HepG2 (cell line): ENCODE data around the gene DNMT3B. TPM values are rescaled to one million over a fixed set of nuclear protein-coding genes. Genes with fewer than 3 reads are reported as not detected.

Source experiments
- ARID2 ChIP-seq: sonication (generic); formaldehyde crosslinking; IDR thresholded peaks from 2 replicates; pipeline ENCODE4 v1.8.1; 2022; ENCODE audit warnings: mild to moderate bottlenecking, missing genetic modification reagents, borderline replicate concordance
- ATM ChIP-seq: fragments of 450-650 bp; IDR thresholded peaks from 2 replicates; pipeline ENCODE4 v1.7.1; 2017; ENCODE audit warnings: mild to moderate bottlenecking, borderline replicate concordance
- BCL6 ChIP-seq: IDR thresholded peaks from 2 replicates; pipeline ENCODE4 v1.6.1; 2016; ENCODE audit warnings: missing genetic modification reagents, missing compliant biosample characterization
- EZH2 ChIP-seq: conservative IDR thresholded peaks from 2 replicates; pipeline ENCODE4 v1.6.1; 2012; ENCODE audit warnings: mild to moderate bottlenecking, low read depth, low read length, moderate library complexity
- JDP2 ChIP-seq: sonication (generic); formaldehyde crosslinking; IDR thresholded peaks from 2 replicates; pipeline ENCODE4 v1.8.1; 2022; ENCODE audit warnings: missing genetic modification reagents, borderline replicate concordance
- KLF9 ChIP-seq: IDR thresholded peaks from 2 replicates; pipeline ENCODE4 v1.6.1; 2016; ENCODE audit warnings: low read depth
- MED13 ChIP-seq: sonication (generic); formaldehyde crosslinking; IDR thresholded peaks from 2 replicates; pipeline ENCODE4 v1.5.0; 2020; ENCODE audit warnings: missing genetic modification reagents
- NCOA1 ChIP-seq: sonication (generic); formaldehyde crosslinking; IDR thresholded peaks from 2 replicates; pipeline ENCODE4 v1.9.0; 2021; ENCODE audit warnings: missing genetic modification reagents
- NCOR1 ChIP-seq: fragments of 200-600 bp; sonication (generic); IDR thresholded peaks from 2 replicates; pipeline ENCODE4 v1.7.0; 2017; ENCODE audit warnings: antibody characterized with exemption, low read length, borderline replicate concordance
- PCBP2 ChIP-seq: fragments of 200-400 bp; formaldehyde crosslinking; optimal IDR thresholded peaks from 2 replicates; pipeline ENCODE3; 2018; ENCODE audit warnings: low read length, low read depth; ENCODE audit not compliant: poor library complexity, severe bottlenecking
- PHF20 ChIP-seq: sonication (generic); formaldehyde crosslinking; IDR thresholded peaks from 2 replicates; pipeline ENCODE4 v1.5.0; 2020; ENCODE audit warnings: mild to moderate bottlenecking, missing genetic modification reagents
- RXRB ChIP-seq: IDR thresholded peaks from 2 replicates; pipeline ENCODE4 v1.6.1; 2016; ENCODE audit warnings: borderline replicate concordance, missing genetic modification reagents, missing compliant biosample characterization
- SP5 ChIP-seq: IDR thresholded peaks from 2 replicates; pipeline ENCODE4 v1.6.1; 2016; ENCODE audit warnings: low read depth, borderline replicate concordance
- ZFP36L1 ChIP-seq: sonication (generic); formaldehyde crosslinking; IDR thresholded peaks from 2 replicates; pipeline ENCODE4 v1.8.0; 2022; ENCODE audit warnings: mild to moderate bottlenecking, missing genetic modification reagents, moderate library complexity
- ZMYM4 ChIP-seq: sonication (generic); formaldehyde crosslinking; IDR thresholded peaks from 2 replicates; pipeline ENCODE4 v1.8.1; 2023; ENCODE audit warnings: mild to moderate bottlenecking, missing genetic modification reagents
- ZNF230 ChIP-seq: sonication (generic); formaldehyde crosslinking; IDR thresholded peaks from 2 replicates; pipeline ENCODE4 v1.4.0; 2020; ENCODE audit warnings: mild to moderate bottlenecking, missing genetic modification reagents
- ZNF256 ChIP-seq: sonication (generic); formaldehyde crosslinking; conservative IDR thresholded peaks from 2 replicates; pipeline ENCODE4 v1.4.0; 2020; ENCODE audit warnings: missing genetic modification reagents
- ZNF33B ChIP-seq: sonication (generic); formaldehyde crosslinking; IDR thresholded peaks from 2 replicates; pipeline ENCODE4 v1.5.1; 2020; ENCODE audit warnings: mild to moderate bottlenecking, missing genetic modification reagents
- ZNF510 ChIP-seq: sonication (generic); formaldehyde crosslinking; IDR thresholded peaks from 2 replicates; pipeline ENCODE4 v1.4.0; 2020; ENCODE audit warnings: low read depth, mild to moderate bottlenecking, missing genetic modification reagents
- ZNF589 ChIP-seq: sonication (generic); formaldehyde crosslinking; conservative IDR thresholded peaks from 2 replicates; pipeline ENCODE4 v1.8.0; 2022; ENCODE audit warnings: mild to moderate bottlenecking, moderate library complexity, missing genetic modification reagents
- polyA plus RNA-seq, 8 experiments: library from polyadenylated mRNA; depleted of rRNA in 3 of 8; stranded (reverse) in 7 of 8; unstranded in 1 of 8; fragments of >200 nt; fragmentation: Illumina TruSeq in 4 of 8; extraction: Trizol in 4 of 8; gene quantifications; 2 replicates each; pipeline versions ENCODE4 v1.2.1 to v1.2.3, GENCODE V29; 2011 to 2016; ENCODE audit warnings: low read depth in 4 of 8, missing spikeins in 1 of 8, mixed read lengths in 1 of 8; ENCODE audit not compliant: insufficient read depth in 1 of 8
- total RNA-seq, 5 experiments: library from RNA; depleted of rRNA; stranded (reverse); fragments of >200 nt; fragmentation: Illumina TruSeq; extraction: Trizol; gene quantifications; 2 replicates each; pipeline ENCODE4 v1.2.3, GENCODE V29; 2016; ENCODE audit warnings: low read depth in 1 of 5
- TF ChIP-seq, protein P1 (sequence below): sonication (generic); formaldehyde crosslinking; IDR thresholded peaks from 2 replicates; pipeline ENCODE4 v1.4.0; 2020; ENCODE audit warnings: missing genetic modification reagents
- TF ChIP-seq, protein P2 (sequence below): sonication (generic); formaldehyde crosslinking; IDR thresholded peaks from 2 replicates; pipeline ENCODE4 v1.4.0; 2020; ENCODE audit warnings: mild to moderate bottlenecking, missing genetic modification reagents
- TF ChIP-seq, protein P3 (sequence below): IDR thresholded peaks from 2 replicates; pipeline ENCODE4 v1.6.1; 2016; ENCODE audit warnings: low read depth, control low read depth
- TF ChIP-seq, protein P4 (sequence below): sonication (generic); formaldehyde crosslinking; IDR thresholded peaks from 2 replicates; pipeline ENCODE4 v1.4.0; 2020; ENCODE audit warnings: missing genetic modification reagents
- TF ChIP-seq, protein P5 (sequence below): sonication (generic); formaldehyde crosslinking; IDR thresholded peaks from 2 replicates; pipeline ENCODE4 v1.4.0; 2020; ENCODE audit warnings: missing genetic modification reagents

Gene DNMT3B
- total and polyA plus RNA-seq, 2 of the 13 experiments (the other 11 are each of a cell fraction or from before 2014, with no cell fraction given): 3.8 to 13.9 TPM

DNA sequence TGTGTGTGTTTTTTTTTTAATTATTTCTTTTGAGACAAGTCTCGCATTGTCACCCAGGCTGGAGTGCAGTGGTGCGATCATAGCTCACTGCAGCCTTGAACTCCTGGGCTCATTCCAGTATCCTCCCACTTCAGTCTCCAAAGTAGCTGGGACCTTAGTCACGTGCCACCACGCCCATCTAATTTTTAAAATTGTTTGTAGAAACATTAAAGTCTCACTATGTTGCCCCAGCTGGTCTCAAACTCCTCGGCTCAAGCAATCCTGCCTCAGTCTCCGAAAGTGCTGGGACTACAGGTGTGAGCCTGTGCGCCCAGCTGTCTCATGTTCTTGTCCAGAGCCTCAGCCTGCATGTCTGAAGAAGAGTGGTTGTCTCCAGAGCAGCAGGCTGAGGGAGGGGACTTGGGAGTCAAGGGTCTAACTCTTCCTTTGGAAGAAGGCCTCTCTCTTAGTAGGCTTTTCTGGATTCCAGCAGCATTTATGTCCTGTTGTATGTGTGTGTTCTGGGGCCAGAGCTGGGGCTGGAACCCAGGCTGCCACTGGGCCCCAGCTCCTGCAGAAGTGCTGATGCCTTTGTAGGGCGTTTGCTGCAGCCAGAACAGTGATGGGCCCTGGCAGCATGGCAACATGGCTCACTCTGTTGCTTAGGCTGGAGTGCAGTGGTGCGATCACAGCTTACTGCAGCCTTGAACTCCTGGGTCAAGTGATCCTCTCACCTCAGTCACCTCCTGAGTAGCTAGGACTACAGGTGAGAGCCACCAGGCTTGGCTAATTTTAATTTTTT lies 5.4 kb downstream of the DNMT3B start (continued):
- TF ChIP-seq ZNF589 (CRISPR knock-in tag): no peak
- TF ChIP-seq BCL6 (CRISPR knock-in tag): no peak
- TF ChIP-seq EZH2: no peak
- no peak for TF ChIP-seq KLF9 (CRISPR knock-in tag)
- TF ChIP-seq, protein P1, sequence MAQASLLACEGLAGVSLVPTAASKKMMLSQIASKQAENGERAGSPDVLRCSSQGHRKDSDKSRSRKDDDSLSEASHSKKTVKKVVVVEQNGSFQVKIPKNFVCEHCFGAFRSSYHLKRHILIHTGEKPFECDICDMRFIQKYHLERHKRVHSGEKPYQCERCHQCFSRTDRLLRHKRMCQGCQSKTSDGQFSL (CRISPR knock-in tag): no peak
- no peak for TF ChIP-seq ZNF256 (CRISPR knock-in tag)
- TF ChIP-seq, protein P2, sequence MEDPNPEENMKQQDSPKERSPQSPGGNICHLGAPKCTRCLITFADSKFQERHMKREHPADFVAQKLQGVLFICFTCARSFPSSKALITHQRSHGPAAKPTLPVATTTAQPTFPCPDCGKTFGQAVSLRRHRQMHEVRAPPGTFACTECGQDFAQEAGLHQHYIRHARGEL (CRISPR knock-in tag): no peak
- TF ChIP-seq SP5 (CRISPR knock-in tag): peak; percentile 64; the same call in 1 of the 2 replicates
- TF ChIP-seq, protein P3, sequence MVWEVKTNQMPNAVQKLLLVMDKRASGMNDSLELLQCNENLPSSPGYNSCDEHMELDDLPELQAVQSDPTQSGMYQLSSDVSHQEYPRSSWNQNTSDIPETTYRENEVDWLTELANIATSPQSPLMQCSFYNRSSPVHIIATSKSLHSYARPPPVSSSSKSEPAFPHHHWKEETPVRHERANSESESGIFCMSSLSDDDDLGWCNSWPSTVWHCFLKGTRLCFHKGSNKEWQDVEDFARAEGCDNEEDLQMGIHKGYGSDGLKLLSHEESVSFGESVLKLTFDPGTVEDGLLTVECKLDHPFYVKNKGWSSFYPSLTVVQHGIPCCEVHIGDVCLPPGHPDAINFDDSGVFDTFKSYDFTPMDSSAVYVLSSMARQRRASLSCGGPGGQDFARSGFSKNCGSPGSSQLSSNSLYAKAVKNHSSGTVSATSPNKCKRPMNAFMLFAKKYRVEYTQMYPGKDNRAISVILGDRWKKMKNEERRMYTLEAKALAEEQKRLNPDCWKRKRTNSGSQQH: no peak
- no peak for TF ChIP-seq RXRB (CRISPR knock-in tag)
- no peak for TF ChIP-seq ZNF230
- no peak for TF ChIP-seq PCBP2
- TF ChIP-seq, protein P4, sequence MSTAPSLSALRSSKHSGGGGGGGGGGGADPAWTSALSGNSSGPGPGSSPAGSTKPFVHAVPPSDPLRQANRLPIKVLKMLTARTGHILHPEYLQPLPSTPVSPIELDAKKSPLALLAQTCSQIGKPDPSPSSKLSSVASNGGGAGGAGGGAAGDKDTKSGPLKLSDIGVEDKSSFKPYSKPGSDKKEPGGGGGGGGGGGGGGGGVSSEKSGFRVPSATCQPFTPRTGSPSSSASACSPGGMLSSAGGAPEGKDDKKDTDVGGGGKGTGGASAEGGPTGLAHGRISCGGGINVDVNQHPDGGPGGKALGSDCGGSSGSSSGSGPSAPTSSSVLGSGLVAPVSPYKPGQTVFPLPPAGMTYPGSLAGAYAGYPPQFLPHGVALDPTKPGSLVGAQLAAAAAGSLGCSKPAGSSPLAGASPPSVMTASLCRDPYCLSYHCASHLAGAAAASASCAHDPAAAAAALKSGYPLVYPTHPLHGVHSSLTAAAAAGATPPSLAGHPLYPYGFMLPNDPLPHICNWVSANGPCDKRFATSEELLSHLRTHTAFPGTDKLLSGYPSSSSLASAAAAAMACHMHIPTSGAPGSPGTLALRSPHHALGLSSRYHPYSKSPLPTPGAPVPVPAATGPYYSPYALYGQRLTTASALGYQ (CRISPR knock-in tag): no peak
- TF ChIP-seq ATM: no peak
- no peak for TF ChIP-seq NCOR1
- no peak for TF ChIP-seq ARID2 (CRISPR knock-in tag)
- no peak; the same call in 1 of the 2 replicates for TF ChIP-seq ZMYM4 (CRISPR knock-in tag)
- TF ChIP-seq, protein P5, sequence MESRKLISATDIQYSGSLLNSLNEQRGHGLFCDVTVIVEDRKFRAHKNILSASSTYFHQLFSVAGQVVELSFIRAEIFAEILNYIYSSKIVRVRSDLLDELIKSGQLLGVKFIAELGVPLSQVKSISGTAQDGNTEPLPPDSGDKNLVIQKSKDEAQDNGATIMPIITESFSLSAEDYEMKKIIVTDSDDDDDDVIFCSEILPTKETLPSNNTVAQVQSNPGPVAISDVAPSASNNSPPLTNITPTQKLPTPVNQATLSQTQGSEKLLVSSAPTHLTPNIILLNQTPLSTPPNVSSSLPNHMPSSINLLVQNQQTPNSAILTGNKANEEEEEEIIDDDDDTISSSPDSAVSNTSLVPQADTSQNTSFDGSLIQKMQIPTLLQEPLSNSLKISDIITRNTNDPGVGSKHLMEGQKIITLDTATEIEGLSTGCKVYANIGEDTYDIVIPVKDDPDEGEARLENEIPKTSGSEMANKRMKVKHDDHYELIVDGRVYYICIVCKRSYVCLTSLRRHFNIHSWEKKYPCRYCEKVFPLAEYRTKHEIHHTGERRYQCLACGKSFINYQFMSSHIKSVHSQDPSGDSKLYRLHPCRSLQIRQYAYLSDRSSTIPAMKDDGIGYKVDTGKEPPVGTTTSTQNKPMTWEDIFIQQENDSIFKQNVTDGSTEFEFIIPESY (CRISPR knock-in tag): no peak
- no peak for TF ChIP-seq ZNF33B
- no peak for TF ChIP-seq PHF20 (CRISPR knock-in tag)
- TF ChIP-seq JDP2: no peak
- no peak for TF ChIP-seq ZFP36L1
- TF ChIP-seq NCOA1 (CRISPR knock-in tag): no peak
- TF ChIP-seq ZNF510 (CRISPR knock-in tag): no peak
- no peak for TF ChIP-seq MED13 (CRISPR knock-in tag)
